Keratinocyte (primary cell): Measurements from ENCODE around the gene CREB5. TPM values are rescaled to one million over a fixed set of nuclear protein-coding genes. Genes with fewer than 3 reads are reported as not detected.

Source experiments
- DNase-seq: peaks from one replicate; pipeline ENCODE4 v3.0.0-alpha.2; 2011; ENCODE audit warnings: low read depth, missing footprints, low spot score
- FAIRE-seq: peaks from 2 replicates; lab custom pipeline; 2011; peaks lifted over from hg19 to GRCh38; lab: Jason Lieb, UNC
- H2AFZ ChIP-seq: 2 replicates; pipeline ENCODE4 v1.6.0; 2012; ENCODE audit warnings: low read length, control low read depth, inconsistent platforms; ENCODE audit not compliant: control insufficient read depth
- H3K27ac ChIP-seq: 2 replicates; pipeline ENCODE4 v1.5.1; 2011; ENCODE audit warnings: low read length; ENCODE audit not compliant: control insufficient read depth, insufficient read depth
- H3K27me3 ChIP-seq: 3 replicates; pipeline ENCODE4 v1.6.0; 2011; ENCODE audit warnings: low read length; ENCODE audit not compliant: control insufficient read depth, insufficient read depth; ENCODE audit errors: extremely low read depth
- H3K36me3 ChIP-seq, 2 experiments: 2 replicates in 1 of 2; 3 replicates in 1 of 2; pipeline ENCODE4 v1.5.1; 2011; ENCODE audit warnings: low read length in 2 of 2, mild to moderate bottlenecking in 1 of 2; ENCODE audit not compliant: control insufficient read depth in 2 of 2, insufficient read depth in 2 of 2; ENCODE audit errors: extremely low read depth in 1 of 2
- H3K4me1 ChIP-seq: 3 replicates; pipeline ENCODE4 v1.5.1; 2011; ENCODE audit warnings: low read length; ENCODE audit not compliant: control insufficient read depth, insufficient read depth; ENCODE audit errors: extremely low read depth
- H3K4me2 ChIP-seq: 3 replicates; pipeline ENCODE4 v1.6.0; 2011; ENCODE audit warnings: low read depth, low read length; ENCODE audit not compliant: control insufficient read depth, insufficient read depth; ENCODE audit errors: extremely low read depth
- H3K4me3 ChIP-seq, 3 experiments: fragments of 200-600 bp in 1 of 3; sonication (generic) in 1 of 3; 2 replicates in 2 of 3; 3 replicates in 1 of 3; pipeline ENCODE4 v1.5.1; 2011 to 2016; ENCODE audit warnings: low read length in 3 of 3, mild to moderate bottlenecking in 3 of 3, control low read depth in 2 of 3, inconsistent platforms in 1 of 3, low read depth in 1 of 3, mixed read lengths in 1 of 3, mixed run types in 1 of 3, moderate library complexity in 1 of 3; ENCODE audit not compliant: control insufficient read depth in 2 of 3, insufficient read depth in 2 of 3; ENCODE audit errors: extremely low read depth in 1 of 3
- H3K79me2 ChIP-seq: 2 replicates; pipeline ENCODE4 v1.6.0; 2012; ENCODE audit warnings: low read length; ENCODE audit not compliant: control insufficient read depth, insufficient read depth
- H3K9ac ChIP-seq: 3 replicates; pipeline ENCODE4 v1.6.0; 2011; ENCODE audit warnings: low read length; ENCODE audit not compliant: control insufficient read depth, insufficient read depth; ENCODE audit errors: extremely low read depth
- H3K9me1 ChIP-seq: 3 replicates; pipeline ENCODE4 v1.6.0; 2011; ENCODE audit warnings: low read length; ENCODE audit not compliant: control insufficient read depth, insufficient read depth; ENCODE audit errors: extremely low read depth
- H3K9me3 ChIP-seq: 2 replicates; pipeline ENCODE4 v1.5.1; 2012; ENCODE audit warnings: low read depth, low read length; ENCODE audit not compliant: control insufficient read depth
- H4K20me1 ChIP-seq: 3 replicates; pipeline ENCODE4 v1.6.0; 2011; ENCODE audit warnings: low read length; ENCODE audit not compliant: control insufficient read depth, insufficient read depth; ENCODE audit errors: extremely low read depth
- EZH2 ChIP-seq: IDR thresholded peaks from one replicate; pipeline ENCODE4 v1.6.1; 2012; ENCODE audit warnings: inconsistent platforms, mild to moderate bottlenecking, low read length, moderate library complexity
- dilution Hi-C: fragments of 300-500 bp; cut with MboI; formaldehyde crosslinking; loops from one replicate; pipeline ENCODE4 v1.7.0; 2020; ENCODE audit warnings: low sequenced_read_pairs; ENCODE audit not compliant: extremely low pct_ligation_motif_present
- polyA plus RNA-seq, 5 experiments: library from polyadenylated mRNA; depleted of rRNA in 3 of 5; stranded (reverse) in 3 of 5; stranded (forward) in 1 of 5; unstranded in 1 of 5; fragments of >200 nt; gene quantifications; 1 replicate in 1 of 5; 2 replicates in 3 of 5; 3 replicates in 1 of 5; pipeline versions ENCODE4 v1.2.1 to v1.2.3, GENCODE V29; 2011 to 2012; ENCODE audit warnings: missing spikeins in 2 of 5, low read depth in 1 of 5, low replicate concordance in 1 of 5
- TF ChIP-seq, protein P1 (sequence below), 3 experiments: IDR thresholded peaks in 1 of 3; conservative IDR thresholded peaks in 1 of 3; optimal IDR thresholded peaks in 1 of 3; 2 replicates in 2 of 3; 3 replicates in 1 of 3; pipeline versions ENCODE3 to v1.5.1; 2011; ENCODE audit warnings: low read length in 3 of 3, mild to moderate bottlenecking in 3 of 3, moderate library complexity in 2 of 3, control low read depth in 1 of 3, inconsistent platforms in 1 of 3; ENCODE audit not compliant: insufficient read depth in 2 of 3; ENCODE audit errors: extremely low read depth in 1 of 3

CREB5 gene
- polyA plus RNA-seq, 1 donor (not counting 4 experiments of a cell fraction or from before 2014, with no cell fraction given) = 7.9 TPM

DNA sequence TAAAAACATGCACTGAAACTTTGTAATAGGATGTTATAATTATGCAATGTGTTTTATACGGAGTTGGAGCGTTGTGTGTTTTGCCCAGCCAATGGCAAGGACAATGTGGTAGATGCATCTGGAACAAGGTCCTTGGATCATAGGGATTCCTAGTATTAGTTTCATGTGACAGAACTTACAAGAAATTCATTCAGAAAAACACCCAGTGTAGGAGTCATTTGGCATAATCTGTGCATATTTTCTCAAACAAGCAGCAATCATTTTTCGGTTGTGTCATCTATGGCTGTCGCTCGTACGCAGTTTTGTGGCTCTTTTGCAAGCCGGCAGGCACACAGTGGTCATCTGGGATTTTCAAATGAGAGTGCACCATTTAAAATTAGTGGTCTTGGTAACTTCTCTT lies 19.8 kb downstream of the CREB5 start:
- Histone ChIP-seq H4K20me1 (no peaks in the 10 kb centered on the region), H3K79me2 (no peaks in the 10 kb centered on the region), H3K4me1 (no peaks in the 10 kb centered on the region), H3K4me2 (no peak overlapping the region), H3K9me1 (no peaks in the 10 kb centered on the region), H3K9me3 (no peaks in the 10 kb centered on the region), H3K4me3 (no peak overlapping the region), H3K27ac (no peak overlapping the region), H3K9ac (no peak overlapping the region), H2AFZ (no peak overlapping the region), H3K27me3 (peaks cover 52% of the 10 kb centered on the region), H3K36me3 (no peaks in the 10 kb centered on the region)
- DNase-seq (no peak), FAIRE-seq (no peak)
- TF ChIP-seq, protein P1, sequence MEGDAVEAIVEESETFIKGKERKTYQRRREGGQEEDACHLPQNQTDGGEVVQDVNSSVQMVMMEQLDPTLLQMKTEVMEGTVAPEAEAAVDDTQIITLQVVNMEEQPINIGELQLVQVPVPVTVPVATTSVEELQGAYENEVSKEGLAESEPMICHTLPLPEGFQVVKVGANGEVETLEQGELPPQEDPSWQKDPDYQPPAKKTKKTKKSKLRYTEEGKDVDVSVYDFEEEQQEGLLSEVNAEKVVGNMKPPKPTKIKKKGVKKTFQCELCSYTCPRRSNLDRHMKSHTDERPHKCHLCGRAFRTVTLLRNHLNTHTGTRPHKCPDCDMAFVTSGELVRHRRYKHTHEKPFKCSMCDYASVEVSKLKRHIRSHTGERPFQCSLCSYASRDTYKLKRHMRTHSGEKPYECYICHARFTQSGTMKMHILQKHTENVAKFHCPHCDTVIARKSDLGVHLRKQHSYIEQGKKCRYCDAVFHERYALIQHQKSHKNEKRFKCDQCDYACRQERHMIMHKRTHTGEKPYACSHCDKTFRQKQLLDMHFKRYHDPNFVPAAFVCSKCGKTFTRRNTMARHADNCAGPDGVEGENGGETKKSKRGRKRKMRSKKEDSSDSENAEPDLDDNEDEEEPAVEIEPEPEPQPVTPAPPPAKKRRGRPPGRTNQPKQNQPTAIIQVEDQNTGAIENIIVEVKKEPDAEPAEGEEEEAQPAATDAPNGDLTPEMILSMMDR (optimal IDR thresholded peaks at IDR 0.05 in 1 of 3, IDR thresholded peaks at IDR 0.05 in 1 of 3, conservative IDR thresholded peaks at IDR 0.05 in 1 of 3; ENCODE audit: extremely low read depth in 1 of 3, insufficient read depth in 2 of 3, low read length in 3 of 3) = no peak
- TF ChIP-seq EZH2 = no peak
- dilution Hi-C loops = no loop called here

DNA sequence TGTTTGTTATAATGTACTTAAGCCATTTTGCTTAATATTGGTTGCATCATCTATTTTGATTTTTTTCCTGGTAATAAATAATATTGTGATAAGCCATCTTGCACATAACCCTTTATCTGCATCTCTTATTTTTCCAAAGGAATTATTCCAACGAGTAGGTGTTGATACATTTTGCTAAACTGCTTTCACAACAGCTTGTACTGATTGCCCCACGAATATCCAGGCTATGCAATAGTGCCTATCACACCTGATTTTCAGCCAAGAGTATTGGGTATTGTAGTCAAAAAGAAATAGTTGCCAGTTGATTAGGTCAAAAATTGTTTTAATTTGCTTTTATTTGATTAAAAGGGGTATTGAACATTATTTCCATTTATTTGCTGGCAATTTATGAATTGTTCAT lies 20.7 kb downstream of the CREB5 start:
- no peak overlapping the region for H3K4me2 ChIP-seq
- H3K27me3 ChIP-seq = peaks cover 48% of the 10 kb centered on the region
- H3K9me3 ChIP-seq = no peaks in the 10 kb centered on the region
- no peak overlapping the region for H3K4me3 ChIP-seq
- no peaks in the 10 kb centered on the region for H3K79me2 ChIP-seq
- H3K9ac ChIP-seq = no peak overlapping the region
- H2AFZ ChIP-seq = no peak overlapping the region
- H3K36me3 ChIP-seq = no peaks in the 10 kb centered on the region
- no peak for DNase-seq
- dilution Hi-C loops = no loop called here
- TF ChIP-seq EZH2 = no peak
- TF ChIP-seq, protein P1 (optimal IDR thresholded peaks at IDR 0.05 in 1 of 3, IDR thresholded peaks at IDR 0.05 in 1 of 3, conservative IDR thresholded peaks at IDR 0.05 in 1 of 3; ENCODE audit: extremely low read depth in 1 of 3, insufficient read depth in 2 of 3, low read length in 3 of 3) = no peak
- H3K27ac ChIP-seq = no peak overlapping the region
- no peaks in the 10 kb centered on the region for H4K20me1 ChIP-seq
- no peak for FAIRE-seq
- H3K4me1 ChIP-seq = no peaks in the 10 kb centered on the region
- H3K9me1 ChIP-seq = no peaks in the 10 kb centered on the region
